GM12891 (cell line): ENCODE measurements around the gene BRCA1.
A peak's percentile ranks its signal among the peaks of the same experiment; 100 is the strongest.

ENCODE experiments used
- DNase-seq: peaks from one replicate; pipeline ENCODE4 v3.0.0; 2011; ENCODE audit warnings: low spot score; ENCODE audit not compliant: insufficient read length
- FAIRE-seq: peaks from 2 replicates; lab custom pipeline; 2011; peaks lifted over from hg19 to GRCh38; lab: Jason Lieb, UNC
- PAX5 ChIP-seq: IDR thresholded peaks from 2 replicates; pipeline ENCODE4 v1.6.1; 2011; ENCODE audit warnings: low read length, moderate library complexity, mild to moderate bottlenecking; ENCODE audit not compliant: insufficient read depth, severe bottlenecking
- POLR2A ChIP-seq: IDR thresholded peaks from 2 replicates; pipeline ENCODE4 v1.6.1; 2011; ENCODE audit warnings: low read depth, low read length, control low read depth
- POLR2AphosphoS5 ChIP-seq: IDR thresholded peaks from 2 replicates; pipeline ENCODE4 v1.6.1; 2011; ENCODE audit warnings: low read depth, low read length, control low read depth
- POU2F2 ChIP-seq: IDR thresholded peaks from 2 replicates; pipeline ENCODE4 v1.6.1; 2011; ENCODE audit warnings: low read depth, mild to moderate bottlenecking, control low read depth, low read length, moderate library complexity
- SPI1 ChIP-seq: IDR thresholded peaks from 2 replicates; pipeline ENCODE4 v1.6.1; 2011; ENCODE audit warnings: low read depth, low read length, control low read depth
- TAF1 ChIP-seq: IDR thresholded peaks from 2 replicates; pipeline ENCODE4 v1.6.1; 2011; ENCODE audit warnings: low read depth, low read length, control low read depth

BRCA1 gene

DNA sequence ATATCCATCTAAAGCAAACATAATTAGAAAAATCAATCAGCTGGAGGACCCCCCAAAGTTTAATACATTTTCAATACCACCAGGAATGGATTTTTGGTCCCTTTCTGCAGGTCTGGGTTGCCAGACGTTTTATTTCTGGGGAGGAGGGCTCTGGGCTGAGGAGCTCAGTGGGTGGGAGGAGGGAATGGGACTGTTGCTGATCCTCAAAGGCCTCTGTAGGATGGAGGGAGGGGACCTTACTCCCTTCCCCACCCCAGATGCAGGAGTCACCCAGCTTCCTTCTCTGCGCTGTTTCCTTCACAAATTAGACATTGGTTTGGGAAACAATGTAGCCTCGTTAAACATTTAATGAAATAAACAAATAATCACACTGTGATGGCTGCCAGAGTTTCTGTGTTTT, 93.5 kb downstream of the BRCA1 start:
- DNase-seq (no peak), FAIRE-seq (no peak)
- no peak for TF ChIP-seq POLR2A
- TF ChIP-seq TAF1: no peak
- no peak for TF ChIP-seq POU2F2
- TF ChIP-seq SPI1: no peak
- no peak for TF ChIP-seq POLR2AphosphoS5
- no peak for TF ChIP-seq PAX5

GRCh38 chr17:43030137-43030767, 94.9 kb downstream of the BRCA1 start:
- TF ChIP-seq POLR2A (no peak), PAX5 (no peak), SPI1 (no peak), POU2F2 (no peak), POLR2AphosphoS5 (no peak), TAF1 (no peak)
- no peak for FAIRE-seq

GRCh38 chr17:43028221-43028861, 96.8 kb downstream of the BRCA1 start:
- TF ChIP-seq SPI1 (no peak), POLR2AphosphoS5 (no peak), PAX5 (no peak), POLR2A (no peak), POU2F2 (no peak)
- DNase-seq (no peak), FAIRE-seq (no peak)

More at GRCh38 chr17:43030137-43030767, 94.9 kb downstream of the BRCA1 start:
- no peak for DNase-seq

- TF ChIP-seq POLR2AphosphoS5 (no peak), SPI1 (no peak), POU2F2 (no peak), TAF1 (no peak), PAX5 (no peak), POLR2A (no peak)
- FAIRE-seq: no peak
- no peak for DNase-seq
These were observed 97.8 kb downstream of the BRCA1 start for GRCh38 chr17:43027091-43028032.

DNA sequence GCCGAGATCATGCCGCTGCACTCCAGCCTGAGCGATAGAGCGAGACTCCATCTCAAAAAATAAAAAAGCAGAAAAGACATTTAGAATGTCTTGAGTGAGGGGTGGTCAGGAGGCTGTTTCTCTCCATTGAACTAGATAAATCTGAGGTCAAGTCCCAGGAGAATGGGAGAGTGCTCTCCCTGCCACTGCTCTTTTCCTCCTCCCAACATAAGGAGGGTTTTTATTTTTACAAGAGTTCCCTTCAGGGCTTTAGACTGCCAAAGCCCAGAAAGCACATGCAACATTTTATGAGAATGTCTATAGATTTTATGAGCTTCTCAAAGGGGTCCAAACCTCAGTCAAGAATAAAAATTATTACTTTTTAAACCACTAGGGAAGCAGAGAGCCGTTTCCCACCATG, 98.6 kb downstream of the BRCA1 start:
- FAIRE-seq (no peak), DNase-seq (no peak)

DNA sequence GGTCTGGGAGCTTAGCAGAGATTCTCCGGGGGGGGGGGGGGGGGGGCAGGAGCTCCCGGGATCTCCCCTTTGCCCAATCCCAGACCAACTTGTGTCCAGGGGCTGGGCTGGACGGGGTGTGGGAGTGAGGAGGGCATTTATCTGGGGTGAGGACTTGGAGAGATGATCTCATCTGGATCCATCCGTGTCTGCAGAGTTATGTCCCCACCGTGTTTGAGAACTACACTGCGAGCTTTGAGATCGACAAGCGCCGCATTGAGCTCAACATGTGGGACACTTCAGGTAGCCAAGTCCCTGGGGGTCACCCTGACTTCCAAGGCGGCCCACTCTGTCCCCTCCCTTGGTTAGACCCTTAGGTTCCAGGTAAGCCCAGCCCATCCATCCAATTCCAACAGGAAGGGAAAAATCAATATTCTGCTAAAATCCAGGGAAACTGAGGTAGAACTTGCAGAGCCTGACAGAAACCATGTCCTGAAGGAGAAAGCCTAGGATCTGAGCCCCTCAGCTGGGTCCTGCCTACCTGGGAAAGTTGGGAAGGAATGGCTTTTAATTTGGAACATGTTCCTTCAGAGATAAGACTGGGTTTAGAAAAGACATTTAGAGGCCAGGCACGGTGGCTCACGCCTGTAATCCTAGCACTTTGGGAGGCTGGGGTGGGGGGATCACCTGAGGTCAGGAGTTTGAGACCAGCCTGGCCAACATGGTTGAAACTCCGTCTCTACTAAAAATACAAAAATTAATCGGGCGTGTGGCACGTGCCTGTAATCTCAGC, 99.2 kb downstream of the BRCA1 start:
- DNase-seq: no peak
- TF ChIP-seq SPI1: no peak
- no peak for TF ChIP-seq TAF1
- TF ChIP-seq POU2F2: no peak
- TF ChIP-seq POLR2A: no peak
- no peak for TF ChIP-seq POLR2AphosphoS5
- TF ChIP-seq PAX5: no peak
- FAIRE-seq: no peak

More for the DNA sequence above, 98.6 kb downstream of the BRCA1 start:
- TF ChIP-seq POLR2AphosphoS5 (no peak), TAF1 (no peak), SPI1 (no peak), PAX5 (no peak), POU2F2 (no peak), POLR2A (no peak)

- FAIRE-seq (no peak), DNase-seq (no peak)
- TF ChIP-seq SPI1: no peak
- no peak for TF ChIP-seq POLR2A
- TF ChIP-seq PAX5: no peak
- TF ChIP-seq POU2F2: no peak
- TF ChIP-seq TAF1: no peak
- TF ChIP-seq POLR2AphosphoS5: no peak
These were observed 99.9 kb downstream of the BRCA1 start for GRCh38 chr17:43025290-43025657.

GRCh38 chr17:43024407-43025289, 100.5 kb downstream of the BRCA1 start, which contains the start of gene RND2:
TSS of gene RND2 (plus strand) at chr17:43025231. CDS start at chr17:43025348, 117 bp downstream.
- peak; percentile 89 for FAIRE-seq
- TF ChIP-seq POLR2A (no peak), TAF1 (no peak), SPI1 (no peak), PAX5 (no peak), POLR2AphosphoS5 (no peak), POU2F2 (no peak)
- peak; percentile 91 for DNase-seq
